DOHH2 (cell line): ENCODE measurements around the gene ACSF3.

Source experiments
- CTCF ChIP-seq: fragments of 200-600 bp; sonication (generic); IDR thresholded peaks from one replicate; pipeline ENCODE4 v1.5.1; 2014; ENCODE audit warnings: antibody characterized with exemption, mild to moderate bottlenecking, low read depth, low read length; ENCODE audit not compliant: poor library complexity, severe bottlenecking
- EZH2phosphoT487 ChIP-seq: fragments of 200-600 bp; sonication (generic); IDR thresholded peaks from 2 replicates; pipeline ENCODE4 v1.6.1; 2017; ENCODE audit warnings: borderline replicate concordance, mild to moderate bottlenecking, antibody characterized with exemption, low read length, moderate library complexity, mixed read lengths

- TF ChIP-seq CTCF (no peak), EZH2phosphoT487 (no peak)
Measured at GRCh38 chr16:89121691-89122321, 28.2 kb downstream of the ACSF3 start.
